Measurements from ENCODE around the gene OR4F15. TPM values are rescaled to one million over a fixed set of nuclear protein-coding genes. Genes with fewer than 3 reads are reported as not detected.

Gene OR4F15
- total and polyA plus RNA-seq, 7 donors = not detected

GRCh38 chr15:101803209-101803608 lies 8.8 kb upstream of the OR4F15 start, which contains the start of gene OR4F6:
Gene OR4F6 (plus strand): TSS chr15:101803509. CDS start chr15:101805720, 2,211 bp downstream.
- peaks cover 0 to 4% (median 0%) of the 10 kb centered on the region in 3 donors for H3K27me3 ChIP-seq (ENCODE audit: insufficient read depth in 3 of 3, low read length in 2 of 3)
- intact Hi-C loops (cut with DNase I) = no loop called here
- H3K27ac ChIP-seq = no peak within 1 kb of the TSS
- no peaks in the 10 kb centered on the region for H3K36me3 ChIP-seq (ENCODE audit: insufficient read depth in 1 of 2, low read depth in 1 of 2)
- no peak for ATAC-seq
- H3K9me3 ChIP-seq = no peaks in the 10 kb centered on the region
- WGBS, 3 donors = 70 to 76% (median 74%) methylated on average over 2 of the region's 2 CpGs
- DNase-seq = no peak
- no peak for TF ChIP-seq CTCF (IDR thresholded peaks at IDR 0.05)
- no peaks in the 10 kb centered on the region for H3K4me1 ChIP-seq
- H3K4me3 ChIP-seq = no peak within 1 kb of the TSS

- no peaks in the 10 kb centered on the region for H3K9me3 ChIP-seq
- H3K36me3 ChIP-seq (ENCODE audit: insufficient read depth in 1 of 2, low read depth in 1 of 2) = no peaks in the 10 kb centered on the region
- no peak overlapping the region for H3K4me3 ChIP-seq
- TF ChIP-seq CTCF (IDR thresholded peaks at IDR 0.05) = no peak
- 75 to 76% (median 75%) methylated on average over 5 of the region's 5 CpGs for WGBS, 3 donors
- DNase-seq = no peak
- no peak overlapping the region for H3K27ac ChIP-seq
- H3K4me1 ChIP-seq = no peaks in the 10 kb centered on the region
- intact Hi-C loops (cut with DNase I) = no loop called here
- ATAC-seq = no peak
- peaks cover 0 to 4% (median 0%) of the 10 kb centered on the region in 3 donors for H3K27me3 ChIP-seq (ENCODE audit: insufficient read depth in 3 of 3, low read length in 2 of 3)
These were observed 8.3 kb upstream of the OR4F15 start for GRCh38 chr15:101803676-101804075.

- H3K4me3 ChIP-seq = no peak overlapping the region
- peaks cover 0 to 4% (median 0%) of the 10 kb centered on the region in 3 donors for H3K27me3 ChIP-seq (ENCODE audit: insufficient read depth in 3 of 3, low read length in 2 of 3)
- no peaks in the 10 kb centered on the region for H3K9me3 ChIP-seq
- H3K36me3 ChIP-seq (ENCODE audit: insufficient read depth in 1 of 2, low read depth in 1 of 2) = no peaks in the 10 kb centered on the region
- H3K4me1 ChIP-seq = no peaks in the 10 kb centered on the region
- intact Hi-C loops (cut with DNase I) = no loop called here
- H3K27ac ChIP-seq = no peak overlapping the region
- TF ChIP-seq CTCF (IDR thresholded peaks at IDR 0.05) = no peak
- no peak for DNase-seq
- no peak for ATAC-seq
These were observed 7.6 kb upstream of the OR4F15 start for GRCh38 chr15:101804375-101804774.

GRCh38 chr15:101804941-101805340 lies 7.1 kb upstream of the OR4F15 start:
- Histone ChIP-seq H3K4me3 (no peak overlapping the region), H3K4me1 (no peaks in the 10 kb centered on the region), H3K27me3 (ENCODE audit: insufficient read depth in 3 of 3, low read length in 2 of 3) (peaks cover 0 to 4% (median 0%) of the 10 kb centered on the region in 3 donors), H3K27ac (no peak overlapping the region), H3K9me3 (no peaks in the 10 kb centered on the region), H3K36me3 (ENCODE audit: insufficient read depth in 1 of 2, low read depth in 1 of 2) (no peaks in the 10 kb centered on the region)
- no peak for TF ChIP-seq CTCF (IDR thresholded peaks at IDR 0.05)
- DNase-seq (no peak), ATAC-seq (no peak)
- intact Hi-C loops (cut with DNase I) = no loop called here

- Histone ChIP-seq H3K27me3 (ENCODE audit: insufficient read depth in 3 of 3, low read length in 2 of 3) (peaks cover 0 to 4% (median 0%) of the 10 kb centered on the region in 3 donors), H3K4me1 (no peaks in the 10 kb centered on the region), H3K27ac (no peak overlapping the region), H3K9me3 (no peaks in the 10 kb centered on the region), H3K36me3 (ENCODE audit: insufficient read depth in 1 of 2, low read depth in 1 of 2) (no peaks in the 10 kb centered on the region), H3K4me3 (no peak overlapping the region)
- WGBS, 3 donors = 64 to 68% (median 68%) methylated on average over 6 of the region's 6 CpGs
- intact Hi-C loops (cut with DNase I) = no loop called here
- no peak for TF ChIP-seq CTCF (IDR thresholded peaks at IDR 0.05)
- DNase-seq (no peak), ATAC-seq (no peak)
These were observed 6.2 kb upstream of the OR4F15 start for GRCh38 chr15:101805605-101806345.
